KMS-11 (cell line): ENCODE results near the gene ZNF416.

Source experiments
- H2AFZ ChIP-seq: fragments of 200-600 bp; sonication (generic); 2 replicates; pipeline ENCODE4 v1.6.1; 2016; ENCODE audit warnings: antibody characterized with exemption, mixed run types, low read depth
- H3K27ac ChIP-seq: fragments of 200-600 bp; sonication (generic); 2 replicates; pipeline ENCODE4 v1.6.1; 2016; ENCODE audit warnings: mild to moderate bottlenecking, mixed run types
- H3K27me3 ChIP-seq: fragments of 200-600 bp; sonication (generic); 2 replicates; pipeline ENCODE4 v1.6.1; 2017; ENCODE audit warnings: mild to moderate bottlenecking, low read depth, mixed run types, moderate library complexity; ENCODE audit not compliant: insufficient read depth
- H3K36me3 ChIP-seq: fragments of 200-600 bp; sonication (generic); 2 replicates; pipeline ENCODE4 v1.6.1; 2017; ENCODE audit warnings: mild to moderate bottlenecking, mixed run types; ENCODE audit not compliant: insufficient read depth
- H3K4me1 ChIP-seq: fragments of 200-600 bp; sonication (generic); 2 replicates; pipeline ENCODE4 v1.6.1; 2016; ENCODE audit warnings: mild to moderate bottlenecking, low read depth, mixed run types; ENCODE audit not compliant: poor library complexity, severe bottlenecking
- H3K4me2 ChIP-seq: fragments of 200-600 bp; sonication (generic); 2 replicates; pipeline ENCODE4 v1.7.0; 2016; ENCODE audit warnings: mild to moderate bottlenecking, mixed run types
- H3K4me3 ChIP-seq: fragments of 200-600 bp; sonication (generic); IDR thresholded peaks from 2 replicates; pipeline ENCODE4 v1.6.1; 2017; ENCODE audit warnings: low read depth, low read length, mixed read lengths; ENCODE audit not compliant: insufficient read depth
- H3K79me2 ChIP-seq: fragments of 200-600 bp; sonication (generic); 2 replicates; pipeline ENCODE4 v1.6.1; 2016; ENCODE audit warnings: low read depth, mixed run types; ENCODE audit not compliant: insufficient read depth
- H3K9ac ChIP-seq: fragments of 200-600 bp; sonication (generic); 2 replicates; pipeline ENCODE4 v1.6.1; 2016; ENCODE audit warnings: mild to moderate bottlenecking, mixed run types
- H4K20me1 ChIP-seq: fragments of 200-600 bp; sonication (generic); 2 replicates; pipeline ENCODE4 v1.6.1; 2016; ENCODE audit warnings: mild to moderate bottlenecking, mixed run types; ENCODE audit not compliant: insufficient read depth
- CTCF ChIP-seq: fragments of 200-600 bp; sonication (generic); conservative IDR thresholded peaks from 2 replicates; pipeline ENCODE4 v1.6.1; 2017; ENCODE audit warnings: low read depth, mild to moderate bottlenecking, antibody characterized with exemption, low read length, moderate library complexity, mixed read lengths

The ZNF416 gene

GRCh38 chr19:57578487-57579205 lies at the start of gene ZNF416:
TSS of gene ZNF416 (minus strand) at chr19:57578911. CDS start at chr19:57578704, 207 bp downstream.
- peak within 1 kb of the TSS; percentile 62 for H3K4me2 ChIP-seq
- H2AFZ ChIP-seq, result peak within 1 kb of the TSS; percentile 89
- peaks cover 13% of the 10 kb centered on the region; the same call in 1 of the 2 replicates for H3K36me3 ChIP-seq
- H3K27ac ChIP-seq, result no peak within 1 kb of the TSS; the same call in 1 of the 2 replicates
- no peak for TF ChIP-seq CTCF
- H3K4me1 ChIP-seq, result no peaks in the 10 kb centered on the region
- peak within 1 kb of the TSS; percentile 47; the same call in 1 of the 2 replicates for H3K9ac ChIP-seq
- no peak within 1 kb of the TSS for H3K4me3 ChIP-seq
- H3K79me2 ChIP-seq, result peaks cover 5% of the 10 kb centered on the region; the same call in 1 of the 2 replicates
- no peaks in the 10 kb centered on the region for H3K27me3 ChIP-seq
- no peaks in the 10 kb centered on the region for H4K20me1 ChIP-seq

GRCh38 chr19:57623091-57623490 lies 44.4 kb upstream of the ZNF416 start:
- Histone ChIP-seq H3K4me1 (no peaks in the 10 kb centered on the region), H3K4me2 (no peak overlapping the region), H3K36me3 (peaks cover 35% of the 10 kb centered on the region; the same call in 1 of the 2 replicates), H3K4me3 (no peak overlapping the region), H3K9ac (no peak overlapping the region), H4K20me1 (no peaks in the 10 kb centered on the region), H3K27me3 (no peaks in the 10 kb centered on the region), H2AFZ (no peak overlapping the region), H3K79me2 (no peaks in the 10 kb centered on the region), H3K27ac (no peak overlapping the region)
- no peak for TF ChIP-seq CTCF

GRCh38 chr19:57620673-57621348 lies 42.1 kb upstream of the ZNF416 start:
- H2AFZ ChIP-seq, result no peak overlapping the region

GRCh38 chr19:57615346-57615745 lies 36.6 kb upstream of the ZNF416 start:
- H3K9ac ChIP-seq, result no peak overlapping the region
- H3K27me3 ChIP-seq, result no peaks in the 10 kb centered on the region
- no peaks in the 10 kb centered on the region for H3K4me1 ChIP-seq
- no peak overlapping the region for H2AFZ ChIP-seq
- no peak overlapping the region for H3K27ac ChIP-seq
- peaks cover 17% of the 10 kb centered on the region; the same call in 1 of the 2 replicates for H3K36me3 ChIP-seq
- H3K79me2 ChIP-seq, result peaks cover 9% of the 10 kb centered on the region; the same call in 1 of the 2 replicates
- no peak overlapping the region for H3K4me2 ChIP-seq
- no peaks in the 10 kb centered on the region for H4K20me1 ChIP-seq
- TF ChIP-seq CTCF, result no peak
- H3K4me3 ChIP-seq, result no peak overlapping the region

More at GRCh38 chr19:57620673-57621348, 42.1 kb upstream of the ZNF416 start:
- Histone ChIP-seq H3K27me3 (no peaks in the 10 kb centered on the region), H3K9ac (no peak overlapping the region), H3K79me2 (no peaks in the 10 kb centered on the region), H3K27ac (no peak overlapping the region), H3K4me2 (no peak overlapping the region), H3K36me3 (peaks cover 37% of the 10 kb centered on the region; the same call in 1 of the 2 replicates), H4K20me1 (no peaks in the 10 kb centered on the region), H3K4me3 (no peak overlapping the region), H3K4me1 (no peaks in the 10 kb centered on the region)
- TF ChIP-seq CTCF, result no peak
